OCI-LY7 (cell line): ENCODE measurements around the gene GAP43.

Experiments
- EZH2phosphoT487 ChIP-seq: fragments of 200-600 bp; sonication (generic); IDR thresholded peaks from 2 replicates; pipeline ENCODE4 v1.6.1; 2018; ENCODE audit warnings: low read depth, borderline replicate concordance, mild to moderate bottlenecking, mixed run types, antibody characterized with exemption, low read length, moderate library complexity, mixed read lengths
- TF ChIP-seq, protein P1 (sequence below): fragments of 200-600 bp; sonication (generic); conservative IDR thresholded peaks from 2 replicates; pipeline ENCODE4 v1.5.1; 2014; ENCODE audit warnings: mild to moderate bottlenecking, antibody characterized with exemption, low read length, moderate library complexity, mixed read lengths

DNA sequence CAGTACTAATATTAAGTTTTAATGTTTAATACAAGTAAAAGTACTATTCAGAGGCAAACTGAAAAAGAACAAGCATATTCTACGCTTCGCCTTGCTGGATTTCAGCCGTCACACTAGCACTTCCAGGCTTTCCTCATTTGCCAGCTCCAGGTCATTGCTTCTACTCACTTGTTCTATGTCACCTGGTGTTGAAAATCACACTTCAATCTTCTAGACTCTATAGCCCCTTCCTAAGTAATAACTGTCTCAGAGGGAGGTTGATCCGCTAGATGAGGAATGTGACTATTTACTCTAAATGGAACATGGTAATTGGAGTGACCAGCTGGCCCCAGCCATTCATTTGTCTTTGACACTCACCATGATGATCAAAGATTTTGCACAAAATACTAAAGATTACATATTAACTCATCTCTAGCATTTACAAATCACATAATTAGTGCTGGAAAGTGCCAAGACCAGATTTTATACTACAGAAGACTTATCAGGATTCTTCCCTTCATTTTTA lies 92.0 kb downstream of the GAP43 start:
- TF ChIP-seq, protein P1, sequence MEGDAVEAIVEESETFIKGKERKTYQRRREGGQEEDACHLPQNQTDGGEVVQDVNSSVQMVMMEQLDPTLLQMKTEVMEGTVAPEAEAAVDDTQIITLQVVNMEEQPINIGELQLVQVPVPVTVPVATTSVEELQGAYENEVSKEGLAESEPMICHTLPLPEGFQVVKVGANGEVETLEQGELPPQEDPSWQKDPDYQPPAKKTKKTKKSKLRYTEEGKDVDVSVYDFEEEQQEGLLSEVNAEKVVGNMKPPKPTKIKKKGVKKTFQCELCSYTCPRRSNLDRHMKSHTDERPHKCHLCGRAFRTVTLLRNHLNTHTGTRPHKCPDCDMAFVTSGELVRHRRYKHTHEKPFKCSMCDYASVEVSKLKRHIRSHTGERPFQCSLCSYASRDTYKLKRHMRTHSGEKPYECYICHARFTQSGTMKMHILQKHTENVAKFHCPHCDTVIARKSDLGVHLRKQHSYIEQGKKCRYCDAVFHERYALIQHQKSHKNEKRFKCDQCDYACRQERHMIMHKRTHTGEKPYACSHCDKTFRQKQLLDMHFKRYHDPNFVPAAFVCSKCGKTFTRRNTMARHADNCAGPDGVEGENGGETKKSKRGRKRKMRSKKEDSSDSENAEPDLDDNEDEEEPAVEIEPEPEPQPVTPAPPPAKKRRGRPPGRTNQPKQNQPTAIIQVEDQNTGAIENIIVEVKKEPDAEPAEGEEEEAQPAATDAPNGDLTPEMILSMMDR: no peak
- no peak for TF ChIP-seq EZH2phosphoT487
